ENCODE data around the gene CARD8. TPM values are rescaled to one million over a fixed set of nuclear protein-coding genes. Genes with fewer than 3 reads are reported as not detected.

CARD8 gene
- total and polyA plus RNA-seq, 10 of the 15 experiments (the other 5 are each of a cell fraction or from before 2014, with no cell fraction given), result 39.8 to 69.8 (median 46.1) TPM

- RAD21 ChIA-PET (ENCODE audit: unreplicated experiment), result interaction anchor here (0.6 kb wide), 1 partner anchor 24 kb away, joined by 3 read pairs; no protein-coding TSS in a partner anchor
- no peak for ATAC-seq
- Histone ChIP-seq H3K9ac (ENCODE audit: control insufficient read depth, insufficient read depth, low read length) (no peak overlapping the region), H3K4me3 (no peak overlapping the region), H3K4me2 (ENCODE audit: control insufficient read depth, insufficient read depth) (no peak overlapping the region; the same call in 1 of the 2 replicates), H3K4me1 (ENCODE audit: control insufficient read depth, insufficient read depth, low read length) (peaks cover 3% of the 10 kb centered on the region; the same call in 1 of the 2 replicates), H3K27me3 (replicated peaks in 1 of 2; ENCODE audit: control insufficient read depth in 2 of 2, insufficient read depth in 2 of 2, low read length in 1 of 2) (no peaks in the 10 kb centered on the region), H4K20me1 (ENCODE audit: control insufficient read depth, insufficient read depth) (no peaks in the 10 kb centered on the region), H3K9me3 (replicated peaks; ENCODE audit: control insufficient read depth, insufficient read depth, low read length) (no peaks in the 10 kb centered on the region; the same call in 1 of the 3 replicates), H3K27ac (ENCODE audit: control insufficient read depth, insufficient read depth) (no peak overlapping the region), H3K36me3 (ENCODE audit: control insufficient read depth in 2 of 2, insufficient read depth in 2 of 2, low read length in 1 of 2) (no peaks in the 10 kb centered on the region), H3K79me2 (ENCODE audit: control insufficient read depth, insufficient read depth, low read length) (no peaks in the 10 kb centered on the region), H2AFZ (ENCODE audit: control insufficient read depth, low read depth, low read length) (no peak overlapping the region)
- POLR2A ChIA-PET, result interaction anchor here (0.6 kb wide), 1 partner anchor 1858 kb away, joined by 3 read pairs; no protein-coding TSS in a partner anchor
- intact Hi-C loops (cut with micrococcal nuclease; ENCODE audit: unreplicated experiment) (no loop called here), in situ Hi-C loops (cut with MboI) (loop anchor here (10.0 kb wide), 1 partner anchor 326 kb away; no protein-coding TSS in a partner anchor)
- WGBS (ENCODE audit: insufficient coverage, insufficient replicate concordance, low lambda C conversion rate, missing lambda C conversion rate), result 48% methylated on average over 6 of the region's 10 CpGs
- SMC1A ChIA-PET (ENCODE audit: uncharacterized antibody, unreplicated experiment), result interaction anchor here (1.0 kb wide), 1 partner anchor 88 kb away, joined by 3 read pairs; no protein-coding TSS in a partner anchor
- no peak for FAIRE-seq
- no peak for DNase-seq (ENCODE audit: low read depth, low spot score)
- CTCF ChIA-PET, result interaction anchor here (0.7 to 3.8 kb wide), 6 partner anchors 9 to 182 kb away, joined by 3 to 23 read pairs (median 3); no protein-coding TSS in a partner anchor
- BruUV-seq (replicated peaks), result no TSS peak
- no peak for TF ChIP-seq MEF2A (IDR thresholded peaks at IDR 0.05; ENCODE audit: insufficient read depth, low read depth, low read length)
- TF ChIP-seq NR2F1 (conservative IDR thresholded peaks at IDR 0.05), result no peak
- no peak for TF ChIP-seq ZBTB11 (CRISPR knock-in tag; IDR thresholded peaks at IDR 0.05)
- TF ChIP-seq LARP7 (IDR thresholded peaks at IDR 0.05), result no peak
- TF ChIP-seq HDAC6 (IDR thresholded peaks at IDR 0.05; ENCODE audit: unreplicated experiment), result no peak
- no peak for TF ChIP-seq EZH2 (IDR thresholded peaks at IDR 0.05; ENCODE audit: borderline replicate concordance, control insufficient read depth, low read depth, low read length)
- no peak for TF ChIP-seq CREM (IDR thresholded peaks at IDR 0.05; ENCODE audit: low read depth)
- TF ChIP-seq USF1 (IDR thresholded peaks at IDR 0.05; ENCODE audit: borderline replicate concordance, extremely low read length, insufficient read depth, low read depth, low read length), result no peak
- TF ChIP-seq ZNF687 (IDR thresholded peaks at IDR 0.05), result no peak
- no peak for TF ChIP-seq NFXL1 (IDR thresholded peaks at IDR 0.05; ENCODE audit: borderline replicate concordance)
- no peak for TF ChIP-seq IRF4 (IDR thresholded peaks at IDR 0.05; ENCODE audit: low read depth, low read length)
- TF ChIP-seq POU2F2 (IDR thresholded peaks at IDR 0.05; ENCODE audit: borderline replicate concordance, low read depth, low read length), result no peak
- TF ChIP-seq SUZ12 (IDR thresholded peaks at IDR 0.05; ENCODE audit: unreplicated experiment), result no peak
- TF ChIP-seq ZSCAN29 (IDR thresholded peaks at IDR 0.05), result no peak
- TF ChIP-seq ATF2 (IDR thresholded peaks at IDR 0.05; ENCODE audit: low read length), result no peak
These were observed 34.7 kb upstream of the CARD8 start for GRCh38 chr19:48290401-48290770.

Measured in GM12878 (cell line).